Fibroblast of peridontal ligament (primary cell): ENCODE measurements around the gene NT5DC1.

Experiments
- DNase-seq: peaks from one replicate; pipeline ENCODE4 v3.0.0-alpha.2; 2010; ENCODE audit errors: extremely low read depth

Gene NT5DC1

GRCh38 chr6:116136933-116137340 is 36.3 kb downstream of the NT5DC1 start:
- peak; percentile 25 for DNase-seq

DNA sequence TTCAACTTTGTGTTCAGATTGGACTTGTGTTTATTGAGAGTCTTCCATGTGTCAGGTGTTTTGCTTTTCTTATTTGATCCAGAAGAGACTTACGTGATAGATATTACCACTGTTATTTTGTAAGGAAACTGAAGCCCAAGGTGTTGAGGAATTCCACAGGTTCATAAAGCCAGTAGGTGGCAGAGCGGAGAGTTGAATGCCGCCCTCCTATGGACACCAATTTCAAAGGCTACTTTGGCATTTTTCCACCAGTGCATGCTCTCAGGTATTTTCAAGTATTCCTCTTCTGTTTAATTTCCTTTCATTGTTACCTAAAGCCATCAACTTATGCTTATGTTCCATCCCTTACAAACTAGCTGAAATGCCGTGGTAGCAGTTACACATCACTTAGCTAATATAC is 39.3 kb downstream of the NT5DC1 start:
- DNase-seq: no peak

DNA sequence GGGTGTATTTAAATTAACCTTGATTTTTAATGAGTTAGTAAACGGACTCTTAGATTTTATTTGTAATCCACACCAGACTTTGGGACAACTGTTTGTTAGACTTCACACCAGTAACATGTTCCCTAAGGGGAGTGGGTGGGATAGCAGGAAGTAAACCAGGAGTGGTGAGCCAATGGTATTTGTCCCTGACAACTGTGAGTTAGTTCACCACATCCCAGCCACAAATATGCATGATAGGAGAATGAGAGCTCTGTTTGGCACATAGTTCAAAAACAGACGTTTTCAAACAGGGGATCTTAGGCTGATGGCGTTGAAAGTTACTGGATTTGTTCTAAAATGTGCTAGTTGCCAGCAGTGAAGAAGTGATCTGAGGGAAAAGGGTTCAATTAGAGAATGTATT is 44.0 kb downstream of the NT5DC1 start:
- DNase-seq: peak; percentile 84

DNA sequence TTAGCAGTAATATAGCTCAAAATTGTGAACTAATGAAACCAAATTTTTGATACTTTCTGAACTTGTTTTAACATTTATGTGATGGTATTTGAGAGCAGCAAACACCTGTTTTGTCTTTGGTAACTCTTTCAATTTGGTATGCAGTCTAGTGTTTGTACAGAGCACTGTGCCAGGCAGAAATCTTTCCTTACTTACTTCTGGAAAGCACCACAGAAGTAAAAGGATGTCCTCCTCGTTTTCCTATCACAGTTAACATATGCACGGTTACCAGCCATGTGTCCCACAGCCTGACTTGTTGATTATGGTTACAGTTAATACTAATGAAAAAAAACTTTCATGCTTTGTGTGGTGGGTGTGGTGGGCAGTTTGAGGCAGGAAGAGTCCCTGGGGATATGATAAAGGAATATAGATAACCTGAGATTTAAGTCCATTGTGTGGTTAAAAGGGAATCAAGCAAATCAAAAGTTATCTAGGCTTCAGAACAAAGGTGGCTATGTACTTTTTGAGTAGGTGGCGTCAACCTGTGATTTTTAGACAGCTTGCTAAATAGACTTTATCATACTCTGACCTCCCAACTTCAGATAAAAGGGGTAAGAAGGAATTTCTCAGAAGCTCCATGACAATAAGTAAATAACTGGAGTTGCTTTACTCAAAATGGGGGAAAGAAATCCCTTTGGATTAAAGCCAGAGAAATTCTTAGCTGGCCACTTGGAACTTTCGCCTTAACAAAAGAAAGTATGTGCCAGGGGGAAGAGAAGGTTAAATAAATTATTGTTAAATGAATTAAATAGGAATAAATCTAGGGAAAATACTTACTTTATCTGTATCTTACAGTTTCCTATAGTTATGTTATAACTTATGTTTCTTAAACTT is 45.4 kb downstream of the NT5DC1 start:
- no peak for DNase-seq

DNA sequence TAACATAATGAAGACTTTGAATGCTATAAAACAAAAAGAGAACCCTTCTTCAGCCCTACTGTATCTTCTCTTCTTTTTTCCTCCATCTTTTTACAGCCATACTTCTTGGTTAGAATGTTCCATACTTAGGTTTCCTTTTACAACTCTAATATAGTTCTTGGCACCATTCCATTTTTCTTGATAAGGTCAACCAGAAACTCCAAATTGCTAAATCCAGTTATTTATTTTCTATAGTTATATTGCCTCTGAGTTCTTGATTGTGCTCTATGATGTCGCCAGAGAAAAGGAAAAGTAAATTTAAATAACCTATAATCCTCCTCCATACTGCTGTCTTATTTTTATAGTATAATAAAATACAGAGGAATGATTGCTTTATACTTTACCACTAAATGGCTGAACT is 52.0 kb downstream of the NT5DC1 start:
- peak; percentile 34 for DNase-seq

DNA sequence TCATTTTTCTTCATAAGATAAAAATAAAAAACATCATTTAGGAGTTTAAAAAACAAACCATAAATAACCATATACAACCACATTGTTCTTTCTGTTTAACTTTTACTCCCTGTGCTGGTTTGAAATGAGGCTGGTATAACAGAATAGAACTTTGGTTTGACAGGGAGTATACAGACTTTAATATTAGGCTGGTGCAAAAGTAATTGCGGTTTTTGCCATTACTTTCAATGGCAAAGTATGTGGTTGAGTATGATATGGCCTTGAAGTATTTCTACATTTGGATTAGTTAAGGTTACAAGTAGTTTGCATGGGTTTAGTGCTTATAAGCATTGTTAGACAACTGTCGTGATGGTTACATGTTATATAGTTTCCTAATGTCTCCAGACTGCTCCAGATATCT is 54.2 kb downstream of the NT5DC1 start:
- no peak for DNase-seq

- DNase-seq: no peak
These were observed 56.0 kb downstream of the NT5DC1 start for GRCh38 chr6:116156405-116157326.

GRCh38 chr6:116157391-116157790 is 56.7 kb downstream of the NT5DC1 start:
- peak; percentile 65 for DNase-seq

DNA sequence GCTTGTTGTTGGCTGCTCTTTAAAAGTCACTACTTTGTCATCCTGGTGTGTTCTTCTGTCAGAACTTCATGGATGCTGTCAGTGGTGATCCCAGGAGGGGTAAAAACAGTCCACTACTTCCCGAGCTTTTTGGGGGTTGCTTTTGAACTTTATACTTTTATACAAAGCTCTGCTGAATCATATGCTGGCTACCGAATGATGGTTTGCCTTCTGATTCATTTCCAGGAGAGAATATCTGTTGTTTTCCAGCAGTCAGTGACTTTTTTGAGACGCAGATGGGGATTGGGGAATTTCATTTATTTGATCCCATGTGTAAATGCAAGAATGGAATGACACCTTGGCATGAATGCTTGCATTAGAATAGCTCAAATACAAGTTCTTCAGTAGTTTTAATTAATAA is 58.0 kb downstream of the NT5DC1 start:
- DNase-seq: peak; percentile 58

- DNase-seq: peak; percentile 78
These were observed 59.3 kb downstream of the NT5DC1 start for GRCh38 chr6:116159782-116160524.

DNA sequence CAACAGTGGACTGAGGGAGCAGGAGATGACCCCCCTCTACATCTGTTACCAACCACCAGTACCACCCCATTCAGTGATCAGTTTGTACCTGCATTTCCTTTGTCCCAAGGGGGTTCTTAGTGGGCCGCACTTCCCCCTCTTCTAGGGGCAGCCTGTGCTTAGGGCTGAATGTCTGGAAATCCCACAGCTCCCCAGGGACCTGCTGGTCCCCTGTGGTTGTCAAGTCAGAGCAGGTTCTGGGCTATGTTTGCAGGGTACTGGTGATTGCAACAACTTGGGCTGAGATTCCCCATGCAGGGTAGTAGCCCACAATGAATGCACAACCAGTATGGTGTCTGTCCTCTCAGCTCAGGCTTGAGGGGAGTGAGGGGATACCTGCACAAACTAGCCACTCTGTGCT is 64.9 kb downstream of the NT5DC1 start:
- no peak for DNase-seq

DNA sequence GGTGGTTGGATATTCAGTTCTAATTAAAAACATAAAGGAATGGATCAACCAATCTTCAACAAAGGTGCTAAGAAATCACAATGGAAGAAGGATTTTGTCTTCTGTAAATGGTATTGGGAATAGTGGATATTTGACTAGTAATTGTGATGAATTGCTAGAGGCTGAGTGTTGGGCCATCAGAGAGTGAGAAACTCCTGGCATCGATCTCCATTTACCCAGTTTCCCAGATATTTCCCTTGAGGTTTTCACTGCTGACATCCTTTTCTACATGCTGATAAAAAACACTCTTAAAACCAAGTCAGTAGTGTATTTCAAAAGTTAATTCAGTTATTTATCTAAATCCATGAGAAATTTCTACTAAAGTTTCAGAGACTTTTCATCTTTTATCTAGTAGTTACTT is 65.7 kb downstream of the NT5DC1 start:
- peak; percentile 34 for DNase-seq

DNA sequence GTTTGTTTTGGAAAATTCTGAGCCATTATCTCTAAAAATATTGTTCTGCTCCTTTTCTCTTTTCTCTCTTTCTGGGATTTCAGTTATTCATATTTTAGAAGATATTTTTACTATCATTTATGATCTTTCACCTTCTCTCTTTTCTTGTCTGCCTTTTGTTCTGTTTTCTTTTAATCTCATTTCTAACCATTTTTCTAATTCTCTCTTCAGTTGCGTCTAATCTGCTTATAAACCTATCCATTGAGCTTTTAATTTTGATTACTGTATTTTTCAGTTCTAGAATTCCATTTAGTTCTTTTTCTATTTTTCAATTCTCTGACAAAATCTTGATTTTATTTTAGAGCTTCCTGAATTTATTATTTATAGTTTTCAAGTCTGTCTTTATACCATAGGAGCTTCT is 67.5 kb downstream of the NT5DC1 start:
- DNase-seq: no peak

DNA sequence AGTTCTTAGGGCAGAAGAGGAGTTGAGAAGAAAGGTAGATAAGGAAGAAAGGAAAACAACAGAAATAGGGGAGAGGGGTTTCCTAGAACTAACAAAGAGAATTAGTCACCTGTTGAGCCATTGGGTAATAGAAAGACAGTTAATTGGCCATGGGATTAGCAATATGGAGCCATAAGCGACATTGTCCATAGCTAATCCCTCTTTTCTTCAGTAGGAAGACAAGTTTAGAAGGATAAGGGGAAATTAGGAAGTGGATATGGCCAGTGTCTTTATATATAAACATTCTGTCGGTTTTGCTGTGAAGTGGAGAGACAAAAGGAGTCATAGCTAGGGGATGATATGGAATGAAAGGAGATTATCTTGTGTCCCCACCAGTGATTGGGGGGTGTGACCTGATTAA is 69.2 kb downstream of the NT5DC1 start:
- DNase-seq: no peak

GRCh38 chr6:116170358-116171057 is 69.9 kb downstream of the NT5DC1 start:
- no peak for DNase-seq

DNA sequence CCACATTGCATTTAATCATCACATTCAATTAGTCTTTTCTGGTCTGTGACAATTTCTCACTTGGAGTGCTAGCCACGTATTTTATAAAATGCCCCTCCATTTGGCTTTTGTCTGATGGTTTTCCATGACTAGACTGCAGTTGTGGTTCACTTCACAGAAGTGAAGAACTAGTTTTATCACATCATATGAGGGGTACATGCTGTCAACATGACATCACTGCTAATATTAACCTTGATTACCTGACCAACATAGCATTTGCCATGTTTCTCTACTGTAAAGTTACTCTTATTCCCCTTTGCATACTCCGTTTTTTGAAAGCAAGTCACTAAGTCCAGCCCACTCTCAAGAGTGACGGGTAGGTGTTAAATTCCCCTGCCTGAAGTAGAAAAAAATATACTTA is 73.3 kb downstream of the NT5DC1 start:
- DNase-seq: no peak

DNA sequence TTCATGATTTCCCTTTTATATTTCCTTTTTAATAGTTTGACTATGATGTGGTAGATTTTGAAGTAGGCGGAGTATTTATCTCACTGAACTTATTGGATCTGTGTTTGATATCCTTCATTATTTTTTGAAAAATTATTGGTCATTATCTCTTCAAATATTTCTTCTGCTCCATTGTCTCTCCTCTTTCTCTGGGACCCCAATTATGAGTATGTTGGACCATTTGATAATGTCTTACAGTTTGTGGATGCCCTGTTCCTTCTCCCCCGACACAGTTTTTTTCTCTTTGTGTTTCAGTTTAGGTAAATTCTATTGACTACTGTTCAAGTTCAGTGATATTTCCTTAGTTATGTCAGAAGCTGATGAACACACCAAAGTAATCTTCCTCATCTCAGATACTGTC is 74.7 kb downstream of the NT5DC1 start:
- DNase-seq: no peak

GRCh38 chr6:116176596-116176995 is 75.9 kb downstream of the NT5DC1 start:
- DNase-seq: no peak

DNA sequence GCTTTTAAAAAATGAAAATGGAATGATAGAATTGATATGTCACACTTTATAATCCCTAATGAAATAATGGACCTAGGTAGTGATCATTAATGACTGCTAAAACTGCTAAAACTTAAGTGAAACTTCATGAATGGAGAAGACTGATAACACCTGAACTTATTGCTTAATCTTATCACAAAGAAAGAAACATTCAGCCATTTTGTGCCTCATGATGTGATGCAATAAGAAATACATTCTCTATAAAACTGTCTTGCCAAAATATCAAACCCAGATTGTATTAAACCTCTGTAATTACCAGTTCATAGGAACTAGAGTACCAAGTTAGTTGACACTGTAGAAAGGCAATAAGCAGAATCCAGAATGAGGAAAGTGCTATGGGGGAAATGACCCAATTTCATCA is 79.7 kb downstream of the NT5DC1 start:
- no peak for DNase-seq

DNA sequence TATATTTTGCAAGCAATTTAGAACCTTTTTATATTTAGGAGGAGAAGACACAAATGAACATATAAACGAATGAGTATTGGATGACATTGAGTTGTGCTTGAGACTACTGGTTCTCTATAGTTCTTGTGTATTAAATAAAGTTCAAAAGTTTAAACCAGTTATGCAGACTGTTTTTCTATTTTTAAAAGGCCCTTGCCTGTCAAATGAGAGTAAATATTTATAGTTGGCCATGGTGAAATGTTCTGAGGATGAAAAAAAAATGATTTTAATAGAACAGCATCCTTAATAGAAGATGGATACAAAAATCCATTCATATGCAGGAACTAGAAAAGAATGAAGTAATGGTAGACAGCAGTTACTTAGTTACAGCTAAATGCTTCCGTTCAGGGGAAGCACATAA is 88.8 kb downstream of the NT5DC1 start:
- DNase-seq: no peak

GRCh38 chr6:116190550-116190949 is 89.9 kb downstream of the NT5DC1 start:
- peak; percentile 89 for DNase-seq
